ENCODE measurements around the gene IZUMO1R.

The IZUMO1R gene

DNA sequence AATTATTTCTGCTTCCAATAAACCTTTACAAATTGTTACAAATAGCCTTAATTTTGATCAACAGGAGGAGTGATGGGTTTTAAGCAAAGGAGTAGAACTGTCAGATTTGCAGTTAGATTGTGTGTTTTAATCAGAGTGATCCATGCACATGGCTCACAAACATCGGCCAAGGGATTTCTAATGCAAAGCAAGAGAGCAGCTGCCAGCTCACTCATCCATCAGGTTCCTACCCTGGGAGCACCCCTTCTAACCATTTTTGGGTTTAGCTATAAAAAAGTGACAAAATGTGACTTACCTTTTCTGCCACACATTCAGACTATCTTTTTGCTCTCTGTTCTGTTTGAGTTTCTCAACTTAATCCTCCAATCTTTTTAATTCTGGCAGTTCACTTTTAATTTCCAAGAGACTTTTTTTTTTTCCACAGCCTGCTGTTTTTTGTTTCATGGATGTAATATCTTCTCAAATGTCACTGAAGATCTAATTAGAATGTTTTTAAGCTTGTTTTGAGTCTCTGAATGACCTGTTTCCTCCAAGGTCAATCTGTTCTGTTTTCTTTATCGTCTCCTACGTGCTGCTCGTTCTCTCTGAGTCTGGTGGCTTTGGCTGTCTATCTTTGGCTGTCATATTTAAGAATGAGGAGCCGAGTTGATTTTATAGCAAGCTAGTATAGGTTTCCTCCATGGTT is 6.0 kb downstream of the IZUMO1R start:
- Histone ChIP-seq H3K9me2 (ENCODE audit: low read depth, low read length) (no peaks in the 10 kb centered on the region), H3K27me3 (ENCODE audit: insufficient read depth, low read length) (no peaks in the 10 kb centered on the region), H3K4me3 (ENCODE audit: low read depth, low read length, poor library complexity, severe bottlenecking) (no peak overlapping the region), H3K9ac (ENCODE audit: low read length) (no peak overlapping the region), H3K27ac (ENCODE audit: low read depth, low read length, poor library complexity, severe bottlenecking) (no peak overlapping the region), H3K79me2 (ENCODE audit: insufficient read depth, low read length) (no peaks in the 10 kb centered on the region), H3K36me3 (ENCODE audit: insufficient read depth, low read length) (no peaks in the 10 kb centered on the region), H2AFZ (ENCODE audit: low read length) (no peak overlapping the region), H3F3A (ENCODE audit: insufficient read depth, low read length) (no peaks in the 10 kb centered on the region), H4K20me1 (ENCODE audit: insufficient read depth, low read length) (no peaks in the 10 kb centered on the region), H3K9me3 (ENCODE audit: low read length) (no peaks in the 10 kb centered on the region), H3K4me2 (ENCODE audit: low read length) (no peak overlapping the region), H3K4me1 (ENCODE audit: insufficient read depth, low read length, severe bottlenecking) (no peaks in the 10 kb centered on the region)
- TF ChIP-seq, protein P1, sequence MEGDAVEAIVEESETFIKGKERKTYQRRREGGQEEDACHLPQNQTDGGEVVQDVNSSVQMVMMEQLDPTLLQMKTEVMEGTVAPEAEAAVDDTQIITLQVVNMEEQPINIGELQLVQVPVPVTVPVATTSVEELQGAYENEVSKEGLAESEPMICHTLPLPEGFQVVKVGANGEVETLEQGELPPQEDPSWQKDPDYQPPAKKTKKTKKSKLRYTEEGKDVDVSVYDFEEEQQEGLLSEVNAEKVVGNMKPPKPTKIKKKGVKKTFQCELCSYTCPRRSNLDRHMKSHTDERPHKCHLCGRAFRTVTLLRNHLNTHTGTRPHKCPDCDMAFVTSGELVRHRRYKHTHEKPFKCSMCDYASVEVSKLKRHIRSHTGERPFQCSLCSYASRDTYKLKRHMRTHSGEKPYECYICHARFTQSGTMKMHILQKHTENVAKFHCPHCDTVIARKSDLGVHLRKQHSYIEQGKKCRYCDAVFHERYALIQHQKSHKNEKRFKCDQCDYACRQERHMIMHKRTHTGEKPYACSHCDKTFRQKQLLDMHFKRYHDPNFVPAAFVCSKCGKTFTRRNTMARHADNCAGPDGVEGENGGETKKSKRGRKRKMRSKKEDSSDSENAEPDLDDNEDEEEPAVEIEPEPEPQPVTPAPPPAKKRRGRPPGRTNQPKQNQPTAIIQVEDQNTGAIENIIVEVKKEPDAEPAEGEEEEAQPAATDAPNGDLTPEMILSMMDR (IDR thresholded peaks at IDR 0.05; ENCODE audit: low read length) = no peak
- no peak for TF ChIP-seq EZH2 (IDR thresholded peaks at IDR 0.05; ENCODE audit: borderline replicate concordance, low read length)

DNA sequence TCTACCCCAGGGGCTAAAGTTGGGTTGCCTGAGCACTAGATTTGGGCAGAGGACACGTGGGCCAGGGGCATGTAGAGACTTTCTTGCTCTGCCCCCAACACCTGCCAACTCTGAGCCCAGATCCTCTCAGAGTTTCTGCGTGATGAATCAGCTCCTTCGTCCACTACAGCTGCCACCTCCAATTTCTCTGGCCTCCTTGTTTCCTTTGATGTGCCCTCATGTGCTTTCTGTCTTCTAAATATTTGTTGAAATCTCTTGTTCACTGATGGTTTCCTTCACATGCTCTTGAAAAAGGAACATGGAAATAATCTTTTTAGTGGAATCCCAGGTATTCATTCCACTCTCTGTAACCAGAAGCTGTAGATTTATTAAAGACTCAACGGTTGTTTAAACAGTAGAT is 8.0 kb downstream of the IZUMO1R start:
- H3K27ac ChIP-seq (ENCODE audit: low read depth, low read length, poor library complexity, severe bottlenecking) = no peak overlapping the region
- H3K4me3 ChIP-seq (ENCODE audit: low read depth, low read length, poor library complexity, severe bottlenecking) = no peak overlapping the region
- H3F3A ChIP-seq (ENCODE audit: insufficient read depth, low read length) = no peaks in the 10 kb centered on the region
- no peak overlapping the region for H3K9ac ChIP-seq (ENCODE audit: low read length)
- no peaks in the 10 kb centered on the region for H3K27me3 ChIP-seq (ENCODE audit: insufficient read depth, low read length)
- no peaks in the 10 kb centered on the region for H3K79me2 ChIP-seq (ENCODE audit: insufficient read depth, low read length)
- H3K4me2 ChIP-seq (ENCODE audit: low read length) = no peak overlapping the region
- no peaks in the 10 kb centered on the region for H4K20me1 ChIP-seq (ENCODE audit: insufficient read depth, low read length)
- TF ChIP-seq EZH2 (IDR thresholded peaks at IDR 0.05; ENCODE audit: borderline replicate concordance, low read length) = no peak
- TF ChIP-seq, protein P1 (IDR thresholded peaks at IDR 0.05; ENCODE audit: low read length) = no peak
- H3K9me3 ChIP-seq (ENCODE audit: low read length) = no peaks in the 10 kb centered on the region
- H3K4me1 ChIP-seq (ENCODE audit: insufficient read depth, low read length, severe bottlenecking) = no peaks in the 10 kb centered on the region
- no peak overlapping the region for H2AFZ ChIP-seq (ENCODE audit: low read length)
- H3K36me3 ChIP-seq (ENCODE audit: insufficient read depth, low read length) = no peaks in the 10 kb centered on the region
- no peaks in the 10 kb centered on the region for H3K9me2 ChIP-seq (ENCODE audit: low read depth, low read length)

DNA sequence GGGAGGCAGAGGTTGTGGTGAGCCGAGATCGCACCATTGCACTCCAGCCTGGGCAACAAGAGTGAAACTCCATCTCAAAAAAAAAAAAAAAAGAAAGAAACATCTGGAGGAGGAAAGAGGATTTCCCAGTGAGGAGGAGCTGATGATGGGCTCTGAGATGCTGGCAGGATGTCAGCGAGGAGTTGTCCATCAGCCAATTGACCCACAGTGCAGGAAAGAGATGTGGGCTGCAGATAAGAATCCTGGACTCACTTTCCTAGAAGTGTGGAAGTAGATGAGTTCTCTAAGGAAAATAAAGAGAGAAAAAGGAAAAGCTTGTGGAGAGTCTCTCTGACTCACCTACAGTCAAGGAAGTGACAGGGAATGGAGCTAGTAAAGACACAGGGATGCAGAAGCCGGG is 9.7 kb downstream of the IZUMO1R start:
- TF ChIP-seq EZH2 (IDR thresholded peaks at IDR 0.05; ENCODE audit: borderline replicate concordance, low read length) = no peak
- TF ChIP-seq, protein P1 (IDR thresholded peaks at IDR 0.05; ENCODE audit: low read length) = no peak
- H3K9me2 ChIP-seq (ENCODE audit: low read depth, low read length) = no peaks in the 10 kb centered on the region
- H3K4me1 ChIP-seq (ENCODE audit: insufficient read depth, low read length, severe bottlenecking) = no peaks in the 10 kb centered on the region
- H3K4me3 ChIP-seq (ENCODE audit: low read depth, low read length, poor library complexity, severe bottlenecking) = no peak overlapping the region
- no peaks in the 10 kb centered on the region for H3K27me3 ChIP-seq (ENCODE audit: insufficient read depth, low read length)
- no peaks in the 10 kb centered on the region for H4K20me1 ChIP-seq (ENCODE audit: insufficient read depth, low read length)
- H3K79me2 ChIP-seq (ENCODE audit: insufficient read depth, low read length) = no peaks in the 10 kb centered on the region
- no peak overlapping the region for H3K27ac ChIP-seq (ENCODE audit: low read depth, low read length, poor library complexity, severe bottlenecking)
- no peak overlapping the region for H3K4me2 ChIP-seq (ENCODE audit: low read length)
- H3K9ac ChIP-seq (ENCODE audit: low read length) = no peak overlapping the region
- H3K9me3 ChIP-seq (ENCODE audit: low read length) = no peaks in the 10 kb centered on the region
- no peaks in the 10 kb centered on the region for H3F3A ChIP-seq (ENCODE audit: insufficient read depth, low read length)
- no peak overlapping the region for H2AFZ ChIP-seq (ENCODE audit: low read length)
- H3K36me3 ChIP-seq (ENCODE audit: insufficient read depth, low read length) = no peaks in the 10 kb centered on the region

Measured in OCI-LY1 (cell line).